ENCODE results near the gene AUTS2. TPM values are rescaled to one million over a fixed set of nuclear protein-coding genes. Genes with fewer than 3 reads are reported as not detected.

AUTS2 gene
- total and polyA plus RNA-seq, 10 of the 15 experiments (the other 5 are each of a cell fraction or from before 2014, with no cell fraction given), result 6.4 to 55.6 (median 21.6) TPM

DNA sequence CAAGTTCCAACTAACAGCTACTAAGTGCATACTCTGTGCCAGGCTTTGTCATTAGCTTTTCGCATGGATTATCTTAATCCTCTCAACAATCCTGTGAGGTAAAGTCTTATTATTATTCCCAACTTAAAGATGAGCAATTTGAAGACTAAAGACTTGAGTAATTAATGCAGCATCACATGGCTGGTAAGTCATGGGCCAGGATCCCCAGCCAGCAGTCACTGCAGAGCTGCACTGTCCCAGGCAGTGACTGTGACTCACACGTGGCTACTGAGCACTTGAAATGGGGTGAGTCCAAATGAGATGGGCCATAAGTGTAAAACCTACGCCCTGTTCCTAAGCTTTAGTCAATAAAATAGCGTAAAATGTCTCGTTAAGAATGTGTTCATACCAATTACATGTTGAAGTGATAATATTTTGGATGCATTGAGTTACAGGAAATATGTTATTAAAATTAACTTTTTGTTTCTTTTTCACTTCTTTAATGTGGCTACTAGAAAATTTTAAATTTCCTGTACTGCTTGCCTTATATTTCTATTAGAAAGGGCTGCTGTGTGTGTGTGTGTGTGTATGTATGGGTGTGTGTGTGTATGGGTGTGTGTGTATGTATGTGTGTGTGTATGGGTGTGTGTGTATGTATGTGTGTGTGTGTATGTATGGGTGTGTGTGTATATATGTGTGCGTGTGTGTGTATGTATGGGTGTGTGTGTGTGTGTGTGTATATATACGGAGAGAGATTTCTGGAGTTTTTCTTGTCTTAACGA, 756.3 kb downstream of the AUTS2 start:
- no peaks in the 10 kb centered on the region for H3K36me3 ChIP-seq (ENCODE audit: control insufficient read depth in 2 of 2, insufficient read depth in 2 of 2, low read length in 1 of 2)
- no peaks in the 10 kb centered on the region for H3K27me3 ChIP-seq (replicated peaks in 1 of 2; ENCODE audit: control insufficient read depth in 2 of 2, insufficient read depth in 2 of 2, low read length in 1 of 2)
- ChIA-PET CTCF (interaction anchor here (0.6 kb wide), 1 partner anchor 326 kb away, joined by 3 read pairs; no protein-coding TSS in a partner anchor), RAD21 (ENCODE audit: unreplicated experiment) (no interaction called here), SMC1A (ENCODE audit: uncharacterized antibody, unreplicated experiment) (interaction anchor here (1.1 kb wide), 1 partner anchor 18 kb away, joined by 3 read pairs; no protein-coding TSS in a partner anchor), POLR2A (no interaction called here)
- intact Hi-C loops (cut with micrococcal nuclease; ENCODE audit: unreplicated experiment) (no loop called here), in situ Hi-C loops (cut with MboI) (no loop called here)
- 72% methylated on average over 8 of the region's 8 CpGs for WGBS (ENCODE audit: insufficient coverage, insufficient replicate concordance, low lambda C conversion rate, missing lambda C conversion rate)
- H3K9me3 ChIP-seq (replicated peaks; ENCODE audit: control insufficient read depth, insufficient read depth, low read length), result no peaks in the 10 kb centered on the region; the same call in 2 of the 3 replicates
- no peaks in the 10 kb centered on the region for H3K79me2 ChIP-seq (ENCODE audit: control insufficient read depth, insufficient read depth, low read length)
- no peak overlapping the region for H3K27ac ChIP-seq (ENCODE audit: control insufficient read depth, insufficient read depth)
- no peak for TF ChIP-seq ZZZ3 (IDR thresholded peaks at IDR 0.05; ENCODE audit: control insufficient read depth, insufficient read length, low read depth)
- no peak for TF ChIP-seq TCF3 (IDR thresholded peaks at IDR 0.05; ENCODE audit: borderline replicate concordance, insufficient read depth, low read depth, low read length)
- TF ChIP-seq, protein P1, sequence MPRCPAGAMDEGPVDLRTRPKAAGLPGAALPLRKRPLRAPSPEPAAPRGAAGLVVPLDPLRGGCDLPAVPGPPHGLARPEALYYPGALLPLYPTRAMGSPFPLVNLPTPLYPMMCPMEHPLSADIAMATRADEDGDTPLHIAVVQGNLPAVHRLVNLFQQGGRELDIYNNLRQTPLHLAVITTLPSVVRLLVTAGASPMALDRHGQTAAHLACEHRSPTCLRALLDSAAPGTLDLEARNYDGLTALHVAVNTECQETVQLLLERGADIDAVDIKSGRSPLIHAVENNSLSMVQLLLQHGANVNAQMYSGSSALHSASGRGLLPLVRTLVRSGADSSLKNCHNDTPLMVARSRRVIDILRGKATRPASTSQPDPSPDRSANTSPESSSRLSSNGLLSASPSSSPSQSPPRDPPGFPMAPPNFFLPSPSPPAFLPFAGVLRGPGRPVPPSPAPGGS (IDR thresholded peaks at IDR 0.05; ENCODE audit: borderline replicate concordance, insufficient read depth, low read depth, low read length, poor library complexity, severe bottlenecking), result peak; percentile 8
- no peak for TF ChIP-seq CBFB (IDR thresholded peaks at IDR 0.05; ENCODE audit: low read depth)
- no peak overlapping the region for H3K4me2 ChIP-seq (ENCODE audit: control insufficient read depth, insufficient read depth)
- ATAC-seq (no peak), DNase-seq (ENCODE audit: low read depth, low spot score) (no peak), FAIRE-seq (no peak)
- H3K4me3 ChIP-seq, result no peak overlapping the region
- no peaks in the 10 kb centered on the region for H4K20me1 ChIP-seq (ENCODE audit: control insufficient read depth, insufficient read depth)
- no peak overlapping the region for H3K9ac ChIP-seq (ENCODE audit: control insufficient read depth, insufficient read depth, low read length)
- no peak overlapping the region for H2AFZ ChIP-seq (ENCODE audit: control insufficient read depth, low read depth, low read length)
- no TSS peak for BruUV-seq (replicated peaks)
- no peaks in the 10 kb centered on the region; the same call in none of the 2 replicates for H3K4me1 ChIP-seq (ENCODE audit: control insufficient read depth, insufficient read depth, low read length)

Data from GM12878 (cell line).